HepG2 (cell line): ENCODE data around the gene SNRPD2. TPM values are rescaled to one million over a fixed set of nuclear protein-coding genes. Genes with fewer than 3 reads are reported as not detected.

Experiments
- ARID2 ChIP-seq: sonication (generic); formaldehyde crosslinking; IDR thresholded peaks from 2 replicates; pipeline ENCODE4 v1.8.1; 2022; ENCODE audit warnings: mild to moderate bottlenecking, missing genetic modification reagents, borderline replicate concordance
- CCDC6 ChIP-seq: sonication (generic); formaldehyde crosslinking; IDR thresholded peaks from 2 replicates; pipeline ENCODE4 v1.8.1; 2022; ENCODE audit warnings: mild to moderate bottlenecking, missing genetic modification reagents, moderate library complexity
- ELF1 ChIP-seq: sonication (generic); formaldehyde crosslinking; IDR thresholded peaks from 2 replicates; pipeline ENCODE4 v1.4.0; 2020; ENCODE audit warnings: missing genetic modification reagents
- KDM5B ChIP-seq: sonication (generic); formaldehyde crosslinking; IDR thresholded peaks from 2 replicates; pipeline ENCODE4 v1.4.0; 2020; ENCODE audit warnings: missing genetic modification reagents, mild to moderate bottlenecking, borderline replicate concordance
- LCORL ChIP-seq, 2 experiments: fragments of 450-650 bp in 1 of 2; sonication (generic) in 1 of 2; formaldehyde crosslinking in 1 of 2; IDR thresholded peaks; 2 replicates each; pipeline versions ENCODE4 v1.5.0 to v1.6.1; 2017 to 2020; ENCODE audit warnings: antibody characterized with exemption in 1 of 2, missing genetic modification reagents in 1 of 2
- MED13 ChIP-seq: sonication (generic); formaldehyde crosslinking; IDR thresholded peaks from 2 replicates; pipeline ENCODE4 v1.5.0; 2020; ENCODE audit warnings: missing genetic modification reagents
- PHB2 ChIP-seq: fragments of 450-650 bp; IDR thresholded peaks from 2 replicates; pipeline ENCODE4 v1.6.1; 2018; ENCODE audit not compliant: partially characterized antibody
- PLRG1 ChIP-seq: fragments of 450-650 bp; conservative IDR thresholded peaks from 2 replicates; pipeline ENCODE4 v1.6.1; 2016
- POLR2AphosphoS5 ChIP-seq: IDR thresholded peaks from 2 replicates; pipeline ENCODE4 v1.6.1; 2012; ENCODE audit warnings: low read depth, low read length
- RFX1 ChIP-seq: fragments of 450-650 bp; IDR thresholded peaks from 2 replicates; pipeline ENCODE4 v1.6.1; 2017
- RFX5 ChIP-seq: IDR thresholded peaks from 2 replicates; pipeline ENCODE4 v1.6.1; 2011; ENCODE audit warnings: low read depth, low read length, improper control_type of control experiment
- TBL1XR1 ChIP-seq: fragments of 150-350 bp; IDR thresholded peaks from 2 replicates; pipeline ENCODE4 v1.6.1; 2014; ENCODE audit warnings: borderline replicate concordance, low read length; ENCODE audit not compliant: partially characterized antibody
- TFE3 ChIP-seq: IDR thresholded peaks from 2 replicates; pipeline ENCODE4 v1.6.1; 2016
- U2AF1 ChIP-seq: fragments of 200-400 bp; formaldehyde crosslinking; optimal IDR thresholded peaks from 2 replicates; pipeline ENCODE3; 2017; ENCODE audit warnings: mild to moderate bottlenecking, low read depth, low read length
- ZFX ChIP-seq: sonication (generic); formaldehyde crosslinking; IDR thresholded peaks from 2 replicates; pipeline ENCODE4 v1.4.0; 2020; ENCODE audit warnings: mild to moderate bottlenecking, low read depth, missing genetic modification reagents, moderate library complexity
- ZKSCAN8 ChIP-seq: IDR thresholded peaks from 2 replicates; pipeline ENCODE4 v1.6.1; 2016; ENCODE audit warnings: borderline replicate concordance, missing genetic modification reagents, missing compliant biosample characterization
- ZNF143 ChIP-seq: sonication (generic); formaldehyde crosslinking; IDR thresholded peaks from 2 replicates; pipeline ENCODE4 v1.4.0; 2020; ENCODE audit warnings: missing genetic modification reagents
- ZNF263 ChIP-seq: sonication (generic); formaldehyde crosslinking; IDR thresholded peaks from 2 replicates; pipeline ENCODE4 v1.4.0; 2020; ENCODE audit warnings: missing genetic modification reagents
- ZNF33A ChIP-seq: sonication (generic); formaldehyde crosslinking; IDR thresholded peaks from 2 replicates; pipeline ENCODE4 v1.5.1; 2020; ENCODE audit warnings: missing genetic modification reagents, mild to moderate bottlenecking, moderate library complexity, borderline replicate concordance
- ZNF761 ChIP-seq: sonication (generic); formaldehyde crosslinking; conservative IDR thresholded peaks from 2 replicates; pipeline ENCODE4 v1.4.0; 2020; ENCODE audit warnings: mild to moderate bottlenecking, missing genetic modification reagents
- ZNF775 ChIP-seq: sonication (generic); formaldehyde crosslinking; IDR thresholded peaks from 2 replicates; pipeline ENCODE4 v1.4.0; 2020; ENCODE audit warnings: missing genetic modification reagents, mild to moderate bottlenecking, moderate library complexity, borderline replicate concordance
- ZSCAN31 ChIP-seq: sonication (generic); formaldehyde crosslinking; IDR thresholded peaks from 2 replicates; pipeline ENCODE4 v1.5.0; 2020; ENCODE audit warnings: low read depth, mild to moderate bottlenecking, missing genetic modification reagents
- polyA plus RNA-seq, 8 experiments: library from polyadenylated mRNA; depleted of rRNA in 3 of 8; stranded (reverse) in 7 of 8; unstranded in 1 of 8; fragments of >200 nt; fragmentation: Illumina TruSeq in 4 of 8; extraction: Trizol in 4 of 8; gene quantifications; 2 replicates each; pipeline versions ENCODE4 v1.2.1 to v1.2.3, GENCODE V29; 2011 to 2016; ENCODE audit warnings: low read depth in 4 of 8, missing spikeins in 1 of 8, mixed read lengths in 1 of 8; ENCODE audit not compliant: insufficient read depth in 1 of 8
- total RNA-seq, 5 experiments: library from RNA; depleted of rRNA; stranded (reverse); fragments of >200 nt; fragmentation: Illumina TruSeq; extraction: Trizol; gene quantifications; 2 replicates each; pipeline ENCODE4 v1.2.3, GENCODE V29; 2016; ENCODE audit warnings: low read depth in 1 of 5
- TF ChIP-seq, protein P1 (sequence below): sonication (generic); formaldehyde crosslinking; IDR thresholded peaks from 2 replicates; pipeline ENCODE4 v1.8.1; 2023; ENCODE audit warnings: missing genetic modification reagents, inconsistent platforms, borderline replicate concordance
- TF ChIP-seq, protein P2 (sequence below): sonication (generic); formaldehyde crosslinking; IDR thresholded peaks from 2 replicates; pipeline ENCODE4 v1.8.0; 2022; ENCODE audit warnings: mild to moderate bottlenecking, missing genetic modification reagents, moderate library complexity
- TF ChIP-seq, protein P3 (sequence below): IDR thresholded peaks from 2 replicates; pipeline ENCODE4 v1.6.1; 2012; ENCODE audit warnings: low read depth, low read length, improper control_type of control experiment

Gene SNRPD2
- total and polyA plus RNA-seq, 2 of the 13 experiments (the other 11 are each of a cell fraction or from before 2014, with no cell fraction given): 299 to 485 TPM

GRCh38 chr19:45641274-45642105, 50.3 kb downstream of the SNRPD2 start (continued):
- TF ChIP-seq ZKSCAN8 (no peak), ZNF761 (CRISPR knock-in tag) (no peak; the same call in 1 of the 2 replicates), ZNF33A (CRISPR knock-in tag) (no peak), KDM5B (no peak), U2AF1 (peak; percentile 79), LCORL (IDR thresholded peaks at IDR 0.05) (no peak), LCORL (CRISPR knock-in tag; IDR thresholded peaks at IDR 0.05) (0 out of 2 replicates have a peak, but pooled peaks have one; percentile 45), ZSCAN31 (CRISPR knock-in tag) (no peak), RFX1 (no peak), RFX5 (no peak), ZFX (peak; percentile 45; the same call in 1 of the 2 replicates), CCDC6 (CRISPR knock-in tag) (0 out of 2 replicates have a peak, but pooled peaks have one; percentile 28), POLR2AphosphoS5 (no peak; the same call in 1 of the 2 replicates), ZNF143 (no peak), ARID2 (CRISPR knock-in tag) (no peak), MED13 (CRISPR knock-in tag) (no peak), ELF1 (no peak), TFE3 (CRISPR knock-in tag) (no peak), ZNF263 (CRISPR knock-in tag) (no peak), ZNF775 (CRISPR knock-in tag) (no peak), PLRG1 (no peak), PHB2 (no peak), TBL1XR1 (no peak)
- TF ChIP-seq, protein P1, sequence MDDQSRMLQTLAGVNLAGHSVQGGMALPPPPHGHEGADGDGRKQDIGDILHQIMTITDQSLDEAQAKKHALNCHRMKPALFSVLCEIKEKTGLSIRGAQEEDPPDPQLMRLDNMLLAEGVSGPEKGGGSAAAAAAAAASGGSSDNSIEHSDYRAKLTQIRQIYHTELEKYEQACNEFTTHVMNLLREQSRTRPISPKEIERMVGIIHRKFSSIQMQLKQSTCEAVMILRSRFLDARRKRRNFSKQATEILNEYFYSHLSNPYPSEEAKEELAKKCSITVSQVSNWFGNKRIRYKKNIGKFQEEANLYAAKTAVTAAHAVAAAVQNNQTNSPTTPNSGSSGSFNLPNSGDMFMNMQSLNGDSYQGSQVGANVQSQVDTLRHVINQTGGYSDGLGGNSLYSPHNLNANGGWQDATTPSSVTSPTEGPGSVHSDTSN: no peak
- TF ChIP-seq, protein P2, sequence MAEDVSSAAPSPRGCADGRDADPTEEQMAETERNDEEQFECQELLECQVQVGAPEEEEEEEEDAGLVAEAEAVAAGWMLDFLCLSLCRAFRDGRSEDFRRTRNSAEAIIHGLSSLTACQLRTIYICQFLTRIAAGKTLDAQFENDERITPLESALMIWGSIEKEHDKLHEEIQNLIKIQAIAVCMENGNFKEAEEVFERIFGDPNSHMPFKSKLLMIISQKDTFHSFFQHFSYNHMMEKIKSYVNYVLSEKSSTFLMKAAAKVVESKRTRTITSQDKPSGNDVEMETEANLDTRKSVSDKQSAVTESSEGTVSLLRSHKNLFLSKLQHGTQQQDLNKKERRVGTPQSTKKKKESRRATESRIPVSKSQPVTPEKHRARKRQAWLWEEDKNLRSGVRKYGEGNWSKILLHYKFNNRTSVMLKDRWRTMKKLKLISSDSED: no peak
- TF ChIP-seq, protein P3, sequence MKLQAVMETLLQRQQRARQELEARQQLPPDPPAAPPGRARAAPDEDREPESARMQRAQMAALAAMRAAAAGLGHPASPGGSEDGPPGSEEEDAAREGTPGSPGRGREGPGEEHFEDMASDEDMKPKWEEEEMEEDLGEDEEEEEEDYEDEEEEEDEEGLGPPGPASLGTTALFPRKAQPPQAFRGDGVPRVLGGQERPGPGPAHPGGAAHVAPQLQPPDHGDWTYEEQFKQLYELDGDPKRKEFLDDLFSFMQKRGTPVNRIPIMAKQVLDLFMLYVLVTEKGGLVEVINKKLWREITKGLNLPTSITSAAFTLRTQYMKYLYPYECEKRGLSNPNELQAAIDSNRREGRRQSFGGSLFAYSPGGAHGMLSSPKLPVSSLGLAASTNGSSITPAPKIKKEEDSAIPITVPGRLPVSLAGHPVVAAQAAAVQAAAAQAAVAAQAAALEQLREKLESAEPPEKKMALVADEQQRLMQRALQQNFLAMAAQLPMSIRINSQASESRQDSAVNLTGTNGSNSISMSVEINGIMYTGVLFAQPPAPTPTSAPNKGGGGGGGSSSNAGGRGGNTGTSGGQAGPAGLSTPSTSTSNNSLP: no peak
